NCI-H2081 (cell line): ENCODE measurements around the gene KYAT1.
"Not testable (repeated sequence)": the region's sequence is repeated elsewhere in the genome, so short reads cannot be mapped to it uniquely, and the experiment has no call there.

Source experiments
- DNase-seq, 2 experiments: peaks; one replicate each; lab custom pipeline; 2025; lab: John Stamatoyannopoulos, UW

The KYAT1 gene

GRCh38 chr9:128885376-128885775 is 3.6 kb upstream of the KYAT1 start:
- no peak for DNase-seq

- DNase-seq, result no peak
These were observed 2.4 kb upstream of the KYAT1 start for GRCh38 chr9:128884164-128884563.

- peak in 1 of 2 experiments; percentile 22 for DNase-seq
These were observed 1.2 kb upstream of the KYAT1 start for GRCh38 chr9:128882677-128883603.

GRCh38 chr9:128877852-128878251 is 3.9 kb downstream of the KYAT1 start:
- no peak for DNase-seq

- not testable (repeated sequence) for DNase-seq
These were observed 10.8 kb downstream of the KYAT1 start for GRCh38 chr9:128870941-128871265.

- DNase-seq, result no peak
These were observed 11.4 kb downstream of the KYAT1 start for GRCh38 chr9:128870128-128870940.

- peak; percentile 15 to 34 for DNase-seq
These were observed 18.1 kb downstream of the KYAT1 start for GRCh38 chr9:128863647-128864046.

GRCh38 chr9:128862401-128862851 is 19.3 kb downstream of the KYAT1 start:
- DNase-seq, result no peak

GRCh38 chr9:128861501-128861900 is 20.2 kb downstream of the KYAT1 start:
- DNase-seq, result no peak

GRCh38 chr9:128860937-128861336 is 20.8 kb downstream of the KYAT1 start:
- no peak for DNase-seq

GRCh38 chr9:128858476-128858875 is 23.3 kb downstream of the KYAT1 start:
- DNase-seq, result not testable (repeated sequence)

GRCh38 chr9:128854454-128854853 is 27.3 kb downstream of the KYAT1 start:
- not testable (repeated sequence) for DNase-seq

- not testable (repeated sequence) for DNase-seq
These were observed 29.1 kb downstream of the KYAT1 start for GRCh38 chr9:128852646-128853045.

GRCh38 chr9:128851779-128852600 is 29.8 kb downstream of the KYAT1 start:
- peak; percentile 11 to 18 for DNase-seq

GRCh38 chr9:128851024-128851423 is 30.7 kb downstream of the KYAT1 start:
- DNase-seq, result not testable (repeated sequence)

- no peak for DNase-seq
These were observed 33.9 kb downstream of the KYAT1 start for GRCh38 chr9:128847803-128848202.

- no peak for DNase-seq
These were observed 35.1 kb downstream of the KYAT1 start for GRCh38 chr9:128846680-128847030.

GRCh38 chr9:128845186-128845931 is 36.4 kb downstream of the KYAT1 start:
- peak in 1 of 2 experiments; percentile 38 for DNase-seq

GRCh38 chr9:128843171-128843570 is 38.6 kb downstream of the KYAT1 start:
- DNase-seq, result not testable (repeated sequence)

- no peak for DNase-seq
These were observed 39.9 kb downstream of the KYAT1 start for GRCh38 chr9:128841694-128842492.
